WERI-Rb-1 (cell line): Measurements from ENCODE around the gene KIF5A.

Source experiments
- DNase-seq: peaks from one replicate; pipeline ENCODE4 v3.0.0-alpha.2; 2020
- H3K27ac ChIP-seq: fragments of 250-450 bp; sonication (Bioruptor Pico); 2 replicates; pipeline ENCODE4 v1.5.1; 2020; ENCODE audit warnings: mild to moderate bottlenecking, moderate library complexity
- H3K27me3 ChIP-seq: fragments of 250-450 bp; sonication (Bioruptor Pico); 2 replicates; pipeline ENCODE4 v1.5.1; 2021; ENCODE audit warnings: mild to moderate bottlenecking, low read depth, moderate library complexity; ENCODE audit not compliant: insufficient read depth, severe bottlenecking
- H3K36me3 ChIP-seq: fragments of 250-450 bp; sonication (Bioruptor Pico); 2 replicates; pipeline ENCODE4 v1.5.1; 2020; ENCODE audit warnings: mild to moderate bottlenecking, moderate library complexity
- H3K4me3 ChIP-seq: 2 replicates; pipeline ENCODE4 v1.5.1; 2011; ENCODE audit warnings: low read depth, mild to moderate bottlenecking, control low read depth, low read length
- H3K9me3 ChIP-seq: fragments of 250-450 bp; sonication (Bioruptor Pico); 2 replicates; pipeline ENCODE4 v1.5.1; 2021; ENCODE audit warnings: mild to moderate bottlenecking, moderate library complexity; ENCODE audit not compliant: severe bottlenecking
- CTCF ChIP-seq: IDR thresholded peaks from 2 replicates; pipeline ENCODE4 v1.5.1; 2011; ENCODE audit warnings: low read depth, mild to moderate bottlenecking, control low read depth, inconsistent platforms, low read length

KIF5A gene

GRCh38 chr12:57606821-57607220, 57.0 kb downstream of the KIF5A start:
- TF ChIP-seq CTCF: no peak
- Histone ChIP-seq H3K27me3 (no peaks in the 10 kb centered on the region), H3K27ac (no peak overlapping the region; the same call in 1 of the 2 replicates)

GRCh38 chr12:57607958-57608663, 58.3 kb downstream of the KIF5A start:
- Histone ChIP-seq H3K27me3 (no peaks in the 10 kb centered on the region), H3K27ac (peak overlapping the region; percentile 98), H3K9me3 (no peaks in the 10 kb centered on the region), H3K36me3 (peaks cover 17% of the 10 kb centered on the region), H3K4me3 (no peak overlapping the region)
- peak; percentile 85 for DNase-seq
- TF ChIP-seq CTCF: no peak

More at GRCh38 chr12:57606821-57607220, 57.0 kb downstream of the KIF5A start:
- no peak for DNase-seq
- Histone ChIP-seq H3K36me3 (peaks cover 20% of the 10 kb centered on the region), H3K9me3 (no peaks in the 10 kb centered on the region), H3K4me3 (no peak overlapping the region)

GRCh38 chr12:57609101-57609780, 59.4 kb downstream of the KIF5A start:
- TF ChIP-seq CTCF: no peak
- Histone ChIP-seq H3K36me3 (peaks cover 28% of the 10 kb centered on the region), H3K27ac (peak overlapping the region; percentile 98), H3K4me3 (no peak overlapping the region), H3K9me3 (no peaks in the 10 kb centered on the region), H3K27me3 (no peaks in the 10 kb centered on the region)
- peak; percentile 54 for DNase-seq

GRCh38 chr12:57609781-57610553, 60.1 kb downstream of the KIF5A start:
- H3K27me3 ChIP-seq: no peaks in the 10 kb centered on the region
- no peak for TF ChIP-seq CTCF
- no peaks in the 10 kb centered on the region for H3K9me3 ChIP-seq
- peak overlapping the region; percentile 98 for H3K27ac ChIP-seq
- H3K4me3 ChIP-seq: peak overlapping the region; percentile 70
- H3K36me3 ChIP-seq: peaks cover 35% of the 10 kb centered on the region
- no peak for DNase-seq

- H3K27ac ChIP-seq: peak overlapping the region; percentile 98
- H3K27me3 ChIP-seq: no peaks in the 10 kb centered on the region
- no peaks in the 10 kb centered on the region for H3K9me3 ChIP-seq
- peak; percentile 63 for DNase-seq
- peak overlapping the region; percentile 70 for H3K4me3 ChIP-seq
- peaks cover 42% of the 10 kb centered on the region for H3K36me3 ChIP-seq
- no peak for TF ChIP-seq CTCF
These were observed 60.8 kb downstream of the KIF5A start for GRCh38 chr12:57610554-57611107.
